Stimulated activated CD8-positive, alpha-beta memory T cell treated with anti-CD3 and anti-CD28 coated beads, Interleukin-4, amount 100 ng/mL, for 24 hours (primary cell): ENCODE measurements around the gene SMG9.

Experiments
- DNase-seq: peaks from one replicate; pipeline ENCODE4 v3.0.0-alpha.2; 2020; ENCODE audit warnings: low read depth

The SMG9 gene

GRCh38 chr19:43752287-43752875 lies 2.4 kb downstream of the SMG9 start:
- DNase-seq: no peak

- no peak for DNase-seq
These were observed 3.1 kb downstream of the SMG9 start for GRCh38 chr19:43751466-43752220.

- no peak for DNase-seq
These were observed 4.9 kb downstream of the SMG9 start for GRCh38 chr19:43749898-43750297.

- DNase-seq: no peak
These were observed 5.6 kb downstream of the SMG9 start for GRCh38 chr19:43749152-43749551.

GRCh38 chr19:43748685-43749084 lies 6.1 kb downstream of the SMG9 start:
- DNase-seq: no peak

GRCh38 chr19:43748205-43748594 lies 6.6 kb downstream of the SMG9 start:
- no peak for DNase-seq

- no peak for DNase-seq
These were observed 7.1 kb downstream of the SMG9 start for GRCh38 chr19:43747557-43748204.

- no peak for DNase-seq
These were observed 11.7 kb downstream of the SMG9 start for GRCh38 chr19:43743059-43743458.

- no peak for DNase-seq
These were observed 13.5 kb downstream of the SMG9 start for GRCh38 chr19:43741075-43741825.

GRCh38 chr19:43739439-43740235 lies 15.1 kb downstream of the SMG9 start:
- DNase-seq: no peak

GRCh38 chr19:43738780-43739211 lies 16.0 kb downstream of the SMG9 start:
- DNase-seq: no peak

GRCh38 chr19:43735957-43736356 lies 18.8 kb downstream of the SMG9 start:
- DNase-seq: no peak

GRCh38 chr19:43735013-43735412 lies 19.7 kb downstream of the SMG9 start:
- DNase-seq: no peak

GRCh38 chr19:43731846-43732245 lies 22.9 kb downstream of the SMG9 start:
- DNase-seq: no peak

GRCh38 chr19:43731346-43731745 lies 23.4 kb downstream of the SMG9 start:
- DNase-seq: no peak

GRCh38 chr19:43729919-43730318 lies 24.8 kb downstream of the SMG9 start:
- DNase-seq: no peak

GRCh38 chr19:43727593-43727853 lies 27.2 kb downstream of the SMG9 start:
- DNase-seq: no peak

GRCh38 chr19:43726736-43727592 lies 27.8 kb downstream of the SMG9 start:
- DNase-seq: no peak

GRCh38 chr19:43725468-43725867 lies 29.3 kb downstream of the SMG9 start:
- DNase-seq: no peak

GRCh38 chr19:43724896-43725295 lies 29.9 kb downstream of the SMG9 start:
- no peak for DNase-seq

GRCh38 chr19:43723588-43723987 lies 31.2 kb downstream of the SMG9 start:
- DNase-seq: no peak
